Activated naive CD4-positive, alpha-beta T cell treated with anti-CD3 and anti-CD28 coated beads for 36 hours (primary cell): ENCODE results near the gene METAP1. TPM values are rescaled to one million over a fixed set of nuclear protein-coding genes. Genes with fewer than 3 reads are reported as not detected.
"Not testable (repeated sequence)": the region's sequence is repeated elsewhere in the genome, so short reads cannot be mapped to it uniquely, and the experiment has no call there.

Experiments used
- CTCF ChIA-PET: fragments of 350-600 bp; sonication (Branson Sonifier 250); formaldehyde crosslinking; loops from one replicate; lab custom pipeline; 2021; ENCODE audit warnings: antibody characterized with exemption; lab: Charles Lee
- DNase-seq: peaks from one replicate; pipeline ENCODE4 v3.0.0-alpha.2; 2020
- H3K27ac Mint-ChIP-seq: one replicate; pipeline ENCODE4 v1.8.0; 2021; ENCODE audit warnings: mild to moderate bottlenecking, mixed read lengths
- H3K27me3 Mint-ChIP-seq: one replicate; pipeline ENCODE4 v1.8.0; 2021; ENCODE audit warnings: low read depth, mixed read lengths
- H3K36me3 Mint-ChIP-seq: one replicate; pipeline ENCODE4 v1.8.0; 2021; ENCODE audit warnings: low read depth, mixed read lengths
- H3K4me1 Mint-ChIP-seq: one replicate; pipeline ENCODE4 v1.8.0; 2021; ENCODE audit warnings: low read depth, mixed read lengths
- H3K4me3 Mint-ChIP-seq: one replicate; pipeline ENCODE4 v1.8.0; 2021; ENCODE audit warnings: mild to moderate bottlenecking, moderate library complexity, mixed read lengths
- H3K9me3 Mint-ChIP-seq: one replicate; pipeline ENCODE4 v1.8.0; 2021; ENCODE audit warnings: mixed read lengths
- intact Hi-C: fragments of 100-400 bp; cut with micrococcal nuclease; formaldehyde crosslinking; loops from one replicate; pipeline ENCODE4 v1.15.1; 2023
- total RNA-seq, 2 experiments: library from RNA; stranded (reverse); gene quantifications; one replicate each; pipeline ENCODE4 v1.2.3, GENCODE V29; 2021

Gene METAP1
- total RNA-seq, 2 experiments from 2014 or later: 65.6 to 70.1 TPM

DNA sequence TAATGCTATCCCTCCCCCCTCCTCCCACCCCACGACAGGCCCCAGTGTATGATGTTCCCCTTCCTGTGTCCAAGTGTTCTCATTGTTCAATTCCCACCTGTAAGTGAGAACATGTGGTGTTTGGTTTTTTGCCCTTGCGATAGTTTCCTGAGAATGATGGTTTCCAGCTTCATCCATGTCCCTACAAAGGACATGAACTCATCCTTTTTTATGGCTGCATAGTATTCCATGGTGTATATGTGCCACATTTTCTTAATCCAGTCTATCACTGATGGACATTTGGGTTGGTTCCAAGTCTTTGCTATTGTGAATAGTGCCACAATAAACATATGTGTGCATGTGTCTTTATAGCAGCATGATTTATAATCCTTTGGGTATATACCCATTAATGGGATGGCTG lies 70.0 kb downstream of the METAP1 start:
- H3K9me3 Mint-ChIP-seq, H3K27ac Mint-ChIP-seq, H3K27me3 Mint-ChIP-seq, CTCF ChIA-PET, H3K4me3 Mint-ChIP-seq, DNase-seq, H3K4me1 Mint-ChIP-seq, intact Hi-C loops: not testable (repeated sequence)
- peaks cover 33% of the 10 kb centered on the region for H3K36me3 Mint-ChIP-seq

DNA sequence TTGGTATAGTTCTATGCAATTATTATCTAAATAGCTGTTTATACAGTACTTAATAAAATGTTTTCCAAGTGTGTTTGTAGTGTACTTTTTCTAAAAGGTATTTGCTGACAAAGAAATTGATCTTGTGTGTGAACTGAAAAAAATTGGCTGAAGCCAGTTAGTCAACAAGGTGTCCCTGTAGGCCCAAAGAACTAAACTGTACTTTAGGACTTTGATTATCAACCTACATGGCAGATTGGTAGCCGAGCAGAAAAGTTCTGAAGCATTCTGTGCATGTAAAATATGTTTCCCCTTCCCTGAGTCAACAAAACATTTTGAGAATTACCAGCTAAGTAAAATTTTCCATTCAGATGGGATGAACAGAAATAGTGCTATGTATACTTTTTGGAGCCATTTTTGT lies 72.1 kb downstream of the METAP1 start:
- CTCF ChIA-PET: interaction anchor here (0.8 to 1.3 kb wide), 2 partner anchors 12 to 73 kb away, joined by 3 to 5 read pairs; no protein-coding TSS in a partner anchor
- H3K9me3 Mint-ChIP-seq: peaks cover 2% of the 10 kb centered on the region
- H3K4me3 Mint-ChIP-seq: no peak overlapping the region
- H3K36me3 Mint-ChIP-seq: peaks cover 37% of the 10 kb centered on the region
- H3K4me1 Mint-ChIP-seq: peaks cover 3% of the 10 kb centered on the region
- no peak for DNase-seq
- no peaks in the 10 kb centered on the region for H3K27me3 Mint-ChIP-seq
- intact Hi-C loops: no loop called here
- no peak overlapping the region for H3K27ac Mint-ChIP-seq

DNA sequence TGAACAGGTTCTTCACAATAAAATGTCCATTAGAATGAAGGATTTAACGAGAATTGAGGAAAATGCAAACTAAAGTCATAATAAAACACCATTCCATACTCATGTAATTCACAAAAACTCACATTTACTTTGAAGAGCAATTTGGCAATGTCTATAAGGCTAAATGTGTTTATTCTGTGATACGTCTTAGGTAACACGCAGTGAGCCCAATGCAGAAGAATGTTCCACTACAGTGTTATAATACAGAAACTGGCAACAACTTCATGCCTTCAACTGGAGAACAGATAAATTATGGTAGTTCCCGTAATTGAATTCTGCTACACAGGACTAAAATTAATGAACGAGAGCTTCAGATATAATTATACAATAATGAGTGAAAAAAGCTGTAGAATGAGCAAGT lies 75.6 kb downstream of the METAP1 start:
- DNase-seq: no peak
- no peaks in the 10 kb centered on the region for H3K9me3 Mint-ChIP-seq
- no peak overlapping the region for H3K27ac Mint-ChIP-seq
- peaks cover 37% of the 10 kb centered on the region for H3K36me3 Mint-ChIP-seq
- H3K27me3 Mint-ChIP-seq: no peaks in the 10 kb centered on the region
- CTCF ChIA-PET: no interaction called here
- intact Hi-C loops: no loop called here
- peaks cover 3% of the 10 kb centered on the region for H3K4me1 Mint-ChIP-seq
- no peak overlapping the region for H3K4me3 Mint-ChIP-seq

DNA sequence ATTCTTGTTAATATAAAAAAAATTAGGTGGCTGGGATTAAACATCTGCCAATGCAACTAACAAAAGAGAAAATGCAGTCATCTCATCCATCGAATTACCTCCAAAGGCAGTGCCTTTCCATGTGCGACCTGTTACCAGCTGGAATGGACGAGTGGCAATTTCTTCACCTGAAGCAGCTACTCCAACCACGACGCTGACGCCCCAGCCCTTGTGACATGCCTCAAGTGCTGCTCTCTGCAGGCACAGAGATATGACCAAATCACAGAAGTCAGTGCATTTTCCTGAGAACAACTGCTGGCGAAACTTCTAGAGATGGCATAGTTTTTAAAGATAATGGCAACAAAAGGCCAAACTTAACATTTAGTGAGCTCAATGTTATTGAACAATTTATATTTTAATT lies 79.3 kb downstream of the METAP1 start:
- Mint-ChIP-seq H3K4me3 (no peak overlapping the region), H3K27ac (no peak overlapping the region), H3K27me3 (no peaks in the 10 kb centered on the region), H3K4me1 (no peaks in the 10 kb centered on the region), H3K9me3 (no peaks in the 10 kb centered on the region), H3K36me3 (peaks cover 40% of the 10 kb centered on the region)
- CTCF ChIA-PET: interaction anchor here (3.5 kb wide), 1 partner anchor 80 kb away, joined by 10 read pairs; the partner anchor contains the start of gene METAP1
- intact Hi-C loops: no loop called here
- no peak for DNase-seq

DNA sequence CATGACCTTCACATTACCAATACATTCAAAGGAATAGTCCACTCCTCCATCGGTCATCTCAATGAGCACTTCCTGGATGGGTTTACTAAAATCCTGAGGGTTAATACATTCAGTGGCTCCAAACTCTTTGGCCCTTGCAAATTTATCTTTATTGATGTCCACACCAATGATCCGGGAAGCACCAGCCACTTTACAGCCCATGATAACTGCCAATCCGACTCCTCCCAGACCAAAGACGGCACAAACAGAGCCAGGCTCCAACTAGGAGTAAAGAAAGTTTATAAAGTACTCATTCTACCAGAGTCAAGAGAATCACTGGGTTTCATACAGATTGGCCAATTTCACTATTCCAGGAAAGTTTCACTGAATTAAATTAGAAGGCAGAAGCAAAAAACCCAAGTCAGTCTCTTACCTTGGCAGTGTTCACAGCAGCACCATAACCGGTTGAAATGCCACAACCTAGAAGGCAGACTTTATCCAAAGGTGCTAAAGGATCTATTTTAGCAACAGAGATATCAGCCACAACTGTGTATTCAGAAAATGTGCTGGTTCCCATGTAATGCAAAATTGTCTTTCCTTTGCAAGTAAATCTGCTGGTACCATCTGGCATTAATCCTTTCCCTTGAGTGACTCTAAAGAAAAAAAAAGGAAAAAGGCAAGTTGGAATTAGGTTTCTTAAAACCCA lies 80.9 kb downstream of the METAP1 start:
- H3K27ac Mint-ChIP-seq: no peak overlapping the region
- no peaks in the 10 kb centered on the region for H3K27me3 Mint-ChIP-seq

DNA sequence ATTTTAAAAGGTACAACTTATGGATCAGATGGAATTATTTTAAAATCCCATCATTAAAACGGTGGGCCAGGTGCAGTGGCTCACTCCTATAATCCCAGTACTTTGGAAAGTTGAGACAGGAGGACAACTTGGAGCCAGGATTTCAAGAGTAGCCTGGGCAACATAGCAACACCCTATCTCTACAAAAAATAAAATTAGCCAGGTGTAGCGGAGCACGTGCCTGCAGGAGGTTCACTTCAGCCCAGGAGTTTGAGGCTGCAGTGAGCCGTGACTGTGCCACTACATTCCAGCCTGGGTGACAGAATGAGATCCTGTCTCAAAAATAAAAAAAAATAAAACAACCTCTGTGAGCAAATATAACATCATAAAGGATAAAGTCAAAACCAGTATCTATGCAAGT lies 81.7 kb downstream of the METAP1 start:
- no peak for DNase-seq
- H3K36me3 Mint-ChIP-seq: peaks cover 41% of the 10 kb centered on the region
- CTCF ChIA-PET: no interaction called here
- no peak overlapping the region for H3K27ac Mint-ChIP-seq
- no peaks in the 10 kb centered on the region for H3K27me3 Mint-ChIP-seq
- intact Hi-C loops: no loop called here
- peaks cover 2% of the 10 kb centered on the region for H3K4me1 Mint-ChIP-seq
- H3K9me3 Mint-ChIP-seq: no peaks in the 10 kb centered on the region
- no peak overlapping the region for H3K4me3 Mint-ChIP-seq

More for the DNA sequence above, 80.9 kb downstream of the METAP1 start:
- CTCF ChIA-PET: no interaction called here
- H3K9me3 Mint-ChIP-seq: no peaks in the 10 kb centered on the region
- H3K4me1 Mint-ChIP-seq: peaks cover 2% of the 10 kb centered on the region
- intact Hi-C loops: no loop called here
- no peak for DNase-seq
- H3K4me3 Mint-ChIP-seq: no peak overlapping the region
- H3K36me3 Mint-ChIP-seq: peaks cover 40% of the 10 kb centered on the region

DNA sequence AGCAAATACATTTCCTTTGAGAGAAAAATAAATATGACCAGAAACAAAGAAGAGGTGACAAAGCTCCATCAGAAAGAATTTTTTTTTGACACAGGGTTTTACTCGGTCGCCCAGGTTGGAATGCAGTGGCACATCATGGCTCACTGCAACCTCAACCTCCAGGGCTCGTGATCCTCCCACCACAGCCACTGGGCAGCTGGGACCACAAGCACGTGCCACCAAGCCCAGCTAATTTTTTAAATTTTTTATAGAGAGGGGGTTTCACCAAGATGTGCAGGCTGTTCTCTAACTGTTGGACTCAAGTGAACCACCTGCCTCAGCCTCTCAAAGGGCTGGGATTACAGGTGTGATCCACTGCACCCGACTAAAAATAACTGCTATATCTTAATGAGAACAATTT lies 82.8 kb downstream of the METAP1 start:
- no peak for DNase-seq
- Mint-ChIP-seq H3K4me3 (no peak overlapping the region), H3K27ac (no peak overlapping the region), H3K4me1 (peaks cover 2% of the 10 kb centered on the region), H3K27me3 (no peaks in the 10 kb centered on the region), H3K9me3 (no peaks in the 10 kb centered on the region), H3K36me3 (peaks cover 34% of the 10 kb centered on the region)
- CTCF ChIA-PET: interaction anchor here (1.1 kb wide), 1 partner anchor 83 kb away, joined by 6 read pairs; the partner anchor contains the start of gene METAP1
- intact Hi-C loops: no loop called here

DNA sequence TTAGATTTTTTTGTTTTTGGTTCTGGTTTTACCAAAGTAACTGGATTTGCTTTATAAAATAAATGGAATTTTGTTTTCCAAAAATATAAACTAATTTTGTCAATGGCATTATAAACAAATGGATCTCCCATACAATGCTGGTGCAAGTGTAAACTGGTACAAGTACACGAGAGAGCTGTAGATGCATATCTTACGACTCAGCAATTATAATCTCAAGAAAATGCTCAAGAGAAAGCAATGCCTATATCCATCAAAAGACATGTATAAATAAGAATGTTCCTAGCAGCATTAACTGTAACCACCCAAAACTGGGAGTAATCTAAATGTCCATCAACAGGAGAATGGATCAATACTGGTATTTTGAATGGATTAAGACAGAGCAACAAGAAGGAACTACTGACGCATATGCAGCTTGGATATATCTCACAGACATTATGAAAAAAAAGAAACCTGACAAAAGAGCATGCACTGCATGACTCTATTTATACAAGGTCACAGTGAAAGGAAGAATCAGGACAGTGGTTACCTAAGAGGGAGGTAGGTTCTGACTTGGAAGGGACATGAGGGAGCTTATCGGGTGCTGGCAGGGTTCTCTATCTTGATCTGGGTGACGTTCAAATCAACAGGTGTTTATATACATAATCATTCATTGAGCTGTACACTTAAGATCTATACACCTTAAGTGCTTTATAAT lies 83.6 kb downstream of the METAP1 start:
- Mint-ChIP-seq H3K27me3 (no peaks in the 10 kb centered on the region), H3K9me3 (no peaks in the 10 kb centered on the region), H3K4me1 (peaks cover 2% of the 10 kb centered on the region), H3K27ac (no peak overlapping the region), H3K4me3 (no peak overlapping the region), H3K36me3 (peaks cover 31% of the 10 kb centered on the region)
- DNase-seq: no peak
- CTCF ChIA-PET: interaction anchor here (0.6 to 1.1 kb wide), 2 partner anchors 84 to 152 kb away, joined by 5 to 6 read pairs; partner anchors contain the start of gene METAP1
- intact Hi-C loops: no loop called here

DNA sequence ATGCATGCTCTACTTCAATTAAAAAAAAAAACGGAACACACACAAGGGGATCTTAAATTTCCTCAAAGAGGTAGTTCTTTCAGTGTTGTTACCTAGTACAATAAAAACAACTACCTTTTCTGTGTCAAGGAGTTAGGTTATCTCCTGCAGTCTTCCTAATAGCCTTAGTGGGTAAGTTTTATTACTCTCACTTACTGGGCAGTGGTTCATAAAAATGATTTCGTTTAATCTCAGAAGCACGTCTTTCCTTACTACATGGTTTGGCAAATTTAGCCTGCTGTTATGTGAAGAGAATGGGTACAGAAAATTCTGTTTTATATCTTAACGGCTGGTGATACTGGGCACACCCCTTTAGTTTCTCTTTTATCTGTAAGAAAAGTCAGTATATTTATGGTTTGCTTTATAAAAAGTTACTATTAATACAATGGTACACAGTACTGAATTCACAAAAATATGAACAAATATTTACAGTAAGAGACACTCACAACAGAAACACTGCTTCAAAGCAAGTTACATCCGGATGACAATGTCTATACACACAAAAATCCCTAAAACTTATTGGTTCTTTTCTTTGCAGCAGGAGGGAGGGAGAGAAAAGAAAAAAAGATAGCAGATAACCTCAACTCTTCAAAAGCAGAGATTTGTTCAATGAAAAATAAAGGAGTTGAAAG lies 84.2 kb downstream of the METAP1 start:
- intact Hi-C loops: no loop called here
- no peaks in the 10 kb centered on the region for H3K27me3 Mint-ChIP-seq
- CTCF ChIA-PET: interaction anchor here (0.6 to 1.1 kb wide), 2 partner anchors 85 to 153 kb away, joined by 5 to 6 read pairs; partner anchors contain the start of gene METAP1
- H3K27ac Mint-ChIP-seq: no peak overlapping the region
- no peak for DNase-seq
- no peaks in the 10 kb centered on the region for H3K9me3 Mint-ChIP-seq
- H3K36me3 Mint-ChIP-seq: peaks cover 29% of the 10 kb centered on the region
- no peak overlapping the region for H3K4me3 Mint-ChIP-seq
- H3K4me1 Mint-ChIP-seq: peaks cover 2% of the 10 kb centered on the region

DNA sequence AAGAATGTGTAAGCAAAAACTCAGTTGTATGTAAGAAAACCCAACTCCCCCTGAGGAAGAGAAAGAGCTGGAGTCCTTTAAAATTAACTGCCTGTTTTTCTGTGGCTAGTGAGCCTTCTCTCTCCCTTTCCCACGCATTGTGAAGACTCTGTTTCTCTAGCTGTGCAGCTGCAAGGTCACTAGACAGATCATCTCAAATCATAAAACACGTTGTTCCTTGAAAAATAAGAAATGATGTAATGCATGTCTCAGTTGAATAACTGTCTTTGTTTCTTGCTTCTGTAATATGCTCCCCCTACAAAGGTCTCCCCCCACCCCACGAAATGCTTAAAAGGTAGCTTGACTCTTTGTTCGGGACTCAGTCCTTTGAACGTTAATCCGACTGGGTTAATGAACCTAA lies 85.3 kb downstream of the METAP1 start:
- peaks cover 27% of the 10 kb centered on the region for H3K36me3 Mint-ChIP-seq
- H3K27me3 Mint-ChIP-seq, CTCF ChIA-PET, H3K4me1 Mint-ChIP-seq, H3K4me3 Mint-ChIP-seq, intact Hi-C loops, DNase-seq, H3K9me3 Mint-ChIP-seq, H3K27ac Mint-ChIP-seq: not testable (repeated sequence)

DNA sequence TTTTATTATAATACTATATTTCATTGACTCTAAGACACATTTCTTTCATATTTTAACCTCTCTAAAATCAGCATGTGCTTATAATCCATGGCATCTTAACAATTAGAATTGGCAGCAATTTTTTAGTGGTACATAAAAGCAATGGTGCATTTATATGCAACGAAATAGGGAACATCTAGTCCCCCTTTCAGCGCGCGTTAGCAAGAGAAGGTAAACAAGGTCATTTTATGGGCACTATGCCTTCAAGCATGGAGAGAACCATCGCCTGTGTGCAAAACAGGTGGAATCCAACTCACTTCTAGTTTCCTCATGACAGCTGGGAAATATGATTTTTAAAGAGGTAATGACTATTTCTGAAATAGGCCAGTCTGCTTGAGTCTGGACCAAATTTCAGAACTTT lies 86.7 kb downstream of the METAP1 start:
- intact Hi-C loops: no loop called here
- no peak overlapping the region for H3K4me3 Mint-ChIP-seq
- H3K9me3 Mint-ChIP-seq: no peaks in the 10 kb centered on the region
- H3K27me3 Mint-ChIP-seq: no peaks in the 10 kb centered on the region
- no peak overlapping the region for H3K27ac Mint-ChIP-seq
- DNase-seq: no peak
- peaks cover 15% of the 10 kb centered on the region for H3K4me1 Mint-ChIP-seq
- CTCF ChIA-PET: no interaction called here
- H3K36me3 Mint-ChIP-seq: peaks cover 22% of the 10 kb centered on the region

DNA sequence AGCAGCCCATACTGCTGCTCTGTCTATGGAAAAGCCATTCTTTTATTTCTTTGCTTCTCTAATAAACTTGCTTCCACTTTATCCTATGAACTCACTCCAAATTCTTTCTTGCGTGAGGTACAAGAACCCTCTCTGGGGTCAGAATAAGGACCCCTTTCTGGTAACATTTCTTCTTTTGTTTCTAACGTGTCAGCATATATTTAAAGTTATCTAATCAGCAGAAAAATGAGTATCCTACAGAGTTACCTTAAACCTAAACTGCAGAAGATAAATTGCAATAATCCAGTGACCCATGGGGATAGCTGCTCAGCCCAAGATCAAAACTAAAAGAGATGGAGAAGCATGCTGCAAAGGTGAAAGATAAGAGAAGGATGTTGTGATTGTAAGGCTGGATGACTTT lies 89.1 kb downstream of the METAP1 start:
- no peak overlapping the region for H3K27ac Mint-ChIP-seq
- no peaks in the 10 kb centered on the region for H3K9me3 Mint-ChIP-seq
- no peaks in the 10 kb centered on the region for H3K27me3 Mint-ChIP-seq
- CTCF ChIA-PET: no interaction called here
- no peak for DNase-seq
- peaks cover 20% of the 10 kb centered on the region for H3K4me1 Mint-ChIP-seq
- no peak overlapping the region for H3K4me3 Mint-ChIP-seq
- intact Hi-C loops: no loop called here
- peaks cover 15% of the 10 kb centered on the region for H3K36me3 Mint-ChIP-seq
